A549 (cell line): ENCODE measurements around the gene HSPA8. TPM values are rescaled to one million over a fixed set of nuclear protein-coding genes. Genes with fewer than 3 reads are reported as not detected.
A peak's percentile ranks its signal among the peaks of the same experiment; 100 is the strongest.

ENCODE experiments used
- ATAC-seq, 2 experiments: fragments of 200-7000 bp in 1 of 2; fragments of >200 bp in 1 of 2; cut with Nextera tagmentation in 1 of 2; cut with Tn5 transposase in 1 of 2; 3 replicates each; pipeline versions ENCODE4 v1.8.0 to v1.9.1; 2018 to 2020; ENCODE audit warnings: mild to moderate bottlenecking in 1 of 2, moderate library complexity in 1 of 2
- CTCF ChIA-PET: fragments of 300-600 bp; sonication (Branson Sonifier 250); formaldehyde crosslinking; extraction: SDS; loops from one replicate; lab custom pipeline; 2021; ENCODE audit warnings: antibody characterized with exemption, inconsistent platforms; lab: Yijun Ruan, JAX
- POLR2A ChIA-PET: fragments of 350-600 bp; formaldehyde crosslinking; extraction: SDS; loops from one replicate; lab custom pipeline; 2021; ENCODE audit warnings: antibody characterized with exemption, inconsistent platforms; lab: Yijun Ruan, JAX
- DNase-seq, 2 experiments: peaks; one replicate each; pipeline versions ENCODE4 v3.0.0 to v3.0.0-alpha.2; 2011 to 2016; ENCODE audit warnings: low read depth in 1 of 2, low spot score in 1 of 2
- FAIRE-seq: peaks from 2 replicates; lab custom pipeline; 2011; peaks lifted over from hg19 to GRCh38; lab: Jason Lieb, UNC
- H3K27ac ChIP-seq, 2 experiments: fragments of >200 bp; sonication (Bioruptor Twin); formaldehyde crosslinking; 3 replicates each; pipeline ENCODE4 v1.5.1; 2016 to 2017
- H3K4me1 ChIP-seq: fragments of >200 bp; sonication (Bioruptor Twin); formaldehyde crosslinking; 3 replicates; pipeline ENCODE4 v1.6.1; 2016
- H3K4me2 ChIP-seq: fragments of >200 bp; sonication (Bioruptor Twin); formaldehyde crosslinking; 3 replicates; pipeline ENCODE4 v1.6.1; 2016
- H3K4me3 ChIP-seq: fragments of >200 bp; sonication (Bioruptor Twin); formaldehyde crosslinking; 3 replicates; pipeline ENCODE4 v1.5.1; 2016
- H3K9me3 ChIP-seq: fragments of >200 bp; sonication (Bioruptor Twin); formaldehyde crosslinking; 3 replicates; pipeline ENCODE4 v1.6.1; 2016
- CBX8 ChIP-seq: fragments of 200-600 bp; sonication (generic); IDR thresholded peaks from 2 replicates; pipeline ENCODE4 v1.6.1; 2016
- CEBPB ChIP-seq, 2 experiments: fragments of >200 bp in 1 of 2; sonication (Bioruptor Twin) in 1 of 2; formaldehyde crosslinking in 1 of 2; IDR thresholded peaks; 2 replicates each; pipeline ENCODE4 v1.6.1; 2012 to 2016
- CHD2 ChIP-seq: fragments of 150-350 bp; IDR thresholded peaks from 2 replicates; pipeline ENCODE4 v1.6.1; 2014; ENCODE audit warnings: low read length; ENCODE audit not compliant: partially characterized antibody
- EHMT2 ChIP-seq: fragments of 200-600 bp; sonication (generic); IDR thresholded peaks from 2 replicates; pipeline ENCODE4 v1.6.1; 2016; ENCODE audit warnings: antibody characterized with exemption, low read depth, mild to moderate bottlenecking, moderate library complexity
- EP300 ChIP-seq, 2 experiments: fragments of >200 bp; sonication (Bioruptor Twin); formaldehyde crosslinking; IDR thresholded peaks; 2 replicates in 1 of 2; 3 replicates in 1 of 2; pipeline ENCODE4 v1.6.1; 2016 to 2017
- FOSL2 ChIP-seq, 2 experiments: fragments of 450-650 bp in 1 of 2; fragments of >200 bp in 1 of 2; sonication (Bioruptor Twin) in 1 of 2; formaldehyde crosslinking; IDR thresholded peaks; 2 replicates each; pipeline versions ENCODE4 v1.5.0 to v1.6.1; 2016 to 2020; ENCODE audit warnings: mild to moderate bottlenecking in 1 of 2, moderate library complexity in 1 of 2
- HEYL ChIP-seq: fragments of 250-450 bp; sonication (Bioruptor Pico); IDR thresholded peaks from 2 replicates; pipeline ENCODE4 v1.8.0; 2021; ENCODE audit warnings: mild to moderate bottlenecking, moderate library complexity
- KDM5A ChIP-seq: fragments of 200-600 bp; sonication (generic); IDR thresholded peaks from 2 replicates; pipeline ENCODE4 v1.6.1; 2016; ENCODE audit warnings: antibody characterized with exemption, mild to moderate bottlenecking
- PHF8 ChIP-seq: fragments of 200-600 bp; sonication (generic); IDR thresholded peaks from 2 replicates; pipeline ENCODE4 v1.6.1; 2016; ENCODE audit warnings: low read depth, mild to moderate bottlenecking, antibody characterized with exemption, moderate library complexity, borderline replicate concordance
- POLR2A ChIP-seq: IDR thresholded peaks from 2 replicates; pipeline ENCODE4 v1.6.1; 2012; ENCODE audit warnings: mild to moderate bottlenecking, low read length
- RARB ChIP-seq: fragments of 250-450 bp; sonication (Bioruptor Pico); IDR thresholded peaks from 2 replicates; pipeline ENCODE4 v1.8.0; 2021; ENCODE audit warnings: mild to moderate bottlenecking, moderate library complexity
- RNF2 ChIP-seq: fragments of 200-600 bp; sonication (generic); IDR thresholded peaks from 2 replicates; pipeline ENCODE4 v1.6.1; 2016; ENCODE audit warnings: low read depth, mild to moderate bottlenecking, antibody characterized with exemption, moderate library complexity, borderline replicate concordance
- TFCP2L1 ChIP-seq: fragments of 250-450 bp; sonication (Bioruptor Pico); IDR thresholded peaks from 2 replicates; pipeline ENCODE4 v1.5.0; 2021; ENCODE audit warnings: mild to moderate bottlenecking
- ZC3H11A ChIP-seq: fragments of 450-650 bp; IDR thresholded peaks from 2 replicates; pipeline ENCODE4 v1.6.1; 2014; ENCODE audit warnings: antibody characterized with exemption, mild to moderate bottlenecking
- ZSCAN20 ChIP-seq: fragments of 250-450 bp; sonication (Bioruptor Pico); IDR thresholded peaks from 2 replicates; pipeline ENCODE4 v1.8.0; 2022; ENCODE audit warnings: mild to moderate bottlenecking, moderate library complexity
- WGBS: methylation state at CpG from one replicate; pipeline ENCODE4 v1.1.6; 2017; ENCODE audit errors: missing lambda C conversion rate; 5-methylcytosine and 5-hydroxymethylcytosine counted together
- polyA plus RNA-seq, 4 experiments: library from polyadenylated mRNA; depleted of rRNA in 3 of 4; stranded (reverse); fragments of >200 nt; fragmentation: RNase III in 1 of 4; extraction: RNeasy Plus Mini Kit Qiagen cat#74134 plus additional on column Dnase treatment in 1 of 4; gene quantifications; 2 replicates in 3 of 4; 3 replicates in 1 of 4; pipeline ENCODE4 v1.2.3, GENCODE V29; 2011 to 2017
- TF ChIP-seq, protein P1 (sequence below): fragments of 450-650 bp; IDR thresholded peaks from 2 replicates; pipeline ENCODE4 v1.6.1; 2014; ENCODE audit warnings: antibody characterized with exemption
- TF ChIP-seq, protein P2 (sequence below): fragments of >200 bp; sonication (Bioruptor Twin); formaldehyde crosslinking; IDR thresholded peaks from 2 replicates; pipeline ENCODE4 v1.6.1; 2016
- TF ChIP-seq, protein P3 (sequence below): IDR thresholded peaks from 2 replicates; pipeline ENCODE4 v1.6.1; 2012; ENCODE audit warnings: low read depth, borderline replicate concordance
- TF ChIP-seq, protein P4 (sequence below): IDR thresholded peaks from 2 replicates; pipeline ENCODE4 v1.6.1; 2012
- TF ChIP-seq, protein P5 (sequence below): fragments of 250-450 bp; sonication (Bioruptor Pico); IDR thresholded peaks from 2 replicates; pipeline ENCODE4 v1.5.0; 2021; ENCODE audit warnings: mild to moderate bottlenecking, moderate library complexity, borderline replicate concordance
- TF ChIP-seq, protein P6 (sequence below): fragments of >200 bp; sonication (Bioruptor Twin); formaldehyde crosslinking; IDR thresholded peaks from 3 replicates; pipeline ENCODE4 v1.5.1; 2016

The HSPA8 gene
- polyA plus RNA-seq, 2 of the 4 experiments (the other 2 are of a cell fraction), result 1,869 to 2,091 TPM

DNA sequence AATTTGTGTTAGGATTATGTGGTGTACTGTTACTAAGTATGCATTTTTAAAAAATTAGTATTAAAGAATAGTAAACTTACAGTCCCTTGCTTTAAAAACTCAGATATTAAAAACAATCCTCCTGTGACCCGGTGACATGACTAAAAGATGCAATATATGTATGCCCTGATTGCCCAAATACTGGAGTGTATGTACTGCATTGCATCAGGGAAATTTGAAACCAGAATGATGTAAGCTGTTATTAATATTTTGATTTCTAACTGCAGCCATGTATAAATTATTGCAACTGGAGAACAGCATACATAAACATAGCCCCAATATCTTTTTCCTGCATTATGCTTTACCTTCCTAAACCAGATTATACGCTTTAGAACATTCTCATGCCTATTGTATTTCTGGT, 3.7 kb upstream of the HSPA8 start:
- 91% methylated on average over 2 of the region's 2 CpGs for WGBS
- POLR2A ChIA-PET, result no interaction called here
- no peak for DNase-seq
- CTCF ChIA-PET, result interaction anchor here (0.6 kb wide), 1 partner anchor 183 kb away, joined by 4 read pairs; no protein-coding TSS in a partner anchor
- H3K9me3 ChIP-seq, result no peaks in the 10 kb centered on the region
- peak overlapping the region; percentile 16; the same call in 1 of the 3 replicates for H3K4me2 ChIP-seq
- H3K4me1 ChIP-seq, result peaks cover 18% of the 10 kb centered on the region
- H3K4me3 ChIP-seq, result no peak overlapping the region
- no peak for FAIRE-seq
- ATAC-seq, result no peak
- TF ChIP-seq FOSL2 (IDR thresholded peaks at IDR 0.05) (no peak), FOSL2 (CRISPR knock-in tag; IDR thresholded peaks at IDR 0.05) (no peak), ZSCAN20 (no peak), CHD2 (no peak)
- TF ChIP-seq, protein P1, sequence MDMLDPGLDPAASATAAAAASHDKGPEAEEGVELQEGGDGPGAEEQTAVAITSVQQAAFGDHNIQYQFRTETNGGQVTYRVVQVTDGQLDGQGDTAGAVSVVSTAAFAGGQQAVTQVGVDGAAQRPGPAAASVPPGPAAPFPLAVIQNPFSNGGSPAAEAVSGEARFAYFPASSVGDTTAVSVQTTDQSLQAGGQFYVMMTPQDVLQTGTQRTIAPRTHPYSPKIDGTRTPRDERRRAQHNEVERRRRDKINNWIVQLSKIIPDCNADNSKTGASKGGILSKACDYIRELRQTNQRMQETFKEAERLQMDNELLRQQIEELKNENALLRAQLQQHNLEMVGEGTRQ, result no peak
- TF ChIP-seq, all 56 proteins: peak for 0
- H3K27ac ChIP-seq, result no peak overlapping the region; a peak in 1 of 6 replicates

DNA sequence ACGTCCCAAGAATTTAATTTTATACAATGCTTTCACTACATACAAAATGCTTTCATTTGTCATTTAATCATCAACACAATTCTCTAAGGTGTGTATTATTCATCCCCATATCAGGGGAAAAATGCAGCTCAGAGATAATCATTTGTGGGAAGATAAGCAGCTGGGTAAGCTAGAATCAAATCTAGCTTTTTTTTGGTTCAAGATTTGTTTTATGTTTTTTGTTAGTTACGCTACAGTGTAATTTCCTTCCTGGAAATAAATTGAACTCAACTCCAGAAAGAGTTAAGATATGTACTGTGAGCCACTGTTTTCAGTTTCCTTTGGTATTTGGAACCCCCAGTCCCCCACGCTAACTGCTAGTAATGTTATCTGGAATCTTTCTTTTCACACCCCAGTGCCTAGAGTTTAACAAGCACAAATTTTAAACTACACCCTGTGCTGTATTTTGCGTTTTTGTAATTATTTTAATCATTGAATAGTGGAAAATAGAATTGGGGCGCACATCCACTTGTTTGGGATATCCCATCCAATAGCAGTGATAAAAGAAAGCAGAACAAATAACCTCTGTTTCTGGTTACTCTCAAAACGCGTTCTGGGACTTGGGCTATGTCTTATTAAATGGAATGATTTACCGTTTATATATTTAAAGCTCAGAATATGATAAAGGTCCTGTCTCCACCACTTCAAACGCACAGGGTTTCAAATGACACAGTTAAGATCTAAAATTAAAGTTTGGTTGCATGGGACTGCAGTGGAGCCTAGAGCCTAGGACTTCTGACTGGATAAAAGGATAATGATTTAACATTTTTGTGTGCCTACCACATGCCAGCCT, 2.1 kb upstream of the HSPA8 start:
- TF ChIP-seq KDM5A (no peak), CEBPB (IDR thresholded peaks at IDR 0.05) (no peak), RNF2 (no peak), TFCP2L1 (CRISPR knock-in tag) (no peak), POLR2A (no peak), HEYL (CRISPR knock-in tag) (no peak), ZC3H11A (no peak), EHMT2 (no peak), RARB (CRISPR knock-in tag) (no peak), CBX8 (no peak), EP300 (IDR thresholded peaks at IDR 0.05) (no peak), PHF8 (no peak)
- TF ChIP-seq, protein P2, sequence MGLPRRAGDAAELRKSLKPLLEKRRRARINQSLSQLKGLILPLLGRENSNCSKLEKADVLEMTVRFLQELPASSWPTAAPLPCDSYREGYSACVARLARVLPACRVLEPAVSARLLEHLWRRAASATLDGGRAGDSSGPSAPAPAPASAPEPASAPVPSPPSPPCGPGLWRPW, result no peak
- TF ChIP-seq, protein P3, sequence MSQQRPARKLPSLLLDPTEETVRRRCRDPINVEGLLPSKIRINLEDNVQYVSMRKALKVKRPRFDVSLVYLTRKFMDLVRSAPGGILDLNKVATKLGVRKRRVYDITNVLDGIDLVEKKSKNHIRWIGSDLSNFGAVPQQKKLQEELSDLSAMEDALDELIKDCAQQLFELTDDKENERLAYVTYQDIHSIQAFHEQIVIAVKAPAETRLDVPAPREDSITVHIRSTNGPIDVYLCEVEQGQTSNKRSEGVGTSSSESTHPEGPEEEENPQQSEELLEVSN, result no peak
- TF ChIP-seq, protein P4, sequence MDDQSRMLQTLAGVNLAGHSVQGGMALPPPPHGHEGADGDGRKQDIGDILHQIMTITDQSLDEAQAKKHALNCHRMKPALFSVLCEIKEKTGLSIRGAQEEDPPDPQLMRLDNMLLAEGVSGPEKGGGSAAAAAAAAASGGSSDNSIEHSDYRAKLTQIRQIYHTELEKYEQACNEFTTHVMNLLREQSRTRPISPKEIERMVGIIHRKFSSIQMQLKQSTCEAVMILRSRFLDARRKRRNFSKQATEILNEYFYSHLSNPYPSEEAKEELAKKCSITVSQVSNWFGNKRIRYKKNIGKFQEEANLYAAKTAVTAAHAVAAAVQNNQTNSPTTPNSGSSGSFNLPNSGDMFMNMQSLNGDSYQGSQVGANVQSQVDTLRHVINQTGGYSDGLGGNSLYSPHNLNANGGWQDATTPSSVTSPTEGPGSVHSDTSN, result no peak
- TF ChIP-seq, protein P5, sequence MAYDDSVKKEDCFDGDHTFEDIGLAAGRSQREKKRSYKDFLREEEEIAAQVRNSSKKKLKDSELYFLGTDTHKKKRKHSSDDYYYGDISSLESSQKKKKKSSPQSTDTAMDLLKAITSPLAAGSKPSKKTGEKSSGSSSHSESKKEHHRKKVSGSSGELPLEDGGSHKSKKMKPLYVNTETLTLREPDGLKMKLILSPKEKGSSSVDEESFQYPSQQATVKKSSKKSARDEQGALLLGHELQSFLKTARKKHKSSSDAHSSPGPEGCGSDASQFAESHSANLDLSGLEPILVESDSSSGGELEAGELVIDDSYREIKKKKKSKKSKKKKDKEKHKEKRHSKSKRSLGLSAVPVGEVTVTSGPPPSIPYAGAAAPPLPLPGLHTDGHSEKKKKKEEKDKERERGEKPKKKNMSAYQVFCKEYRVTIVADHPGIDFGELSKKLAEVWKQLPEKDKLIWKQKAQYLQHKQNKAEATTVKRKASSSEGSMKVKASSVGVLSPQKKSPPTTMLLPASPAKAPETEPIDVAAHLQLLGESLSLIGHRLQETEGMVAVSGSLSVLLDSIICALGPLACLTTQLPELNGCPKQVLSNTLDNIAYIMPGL (CRISPR knock-in tag), result no peak
- TF ChIP-seq, protein P6, sequence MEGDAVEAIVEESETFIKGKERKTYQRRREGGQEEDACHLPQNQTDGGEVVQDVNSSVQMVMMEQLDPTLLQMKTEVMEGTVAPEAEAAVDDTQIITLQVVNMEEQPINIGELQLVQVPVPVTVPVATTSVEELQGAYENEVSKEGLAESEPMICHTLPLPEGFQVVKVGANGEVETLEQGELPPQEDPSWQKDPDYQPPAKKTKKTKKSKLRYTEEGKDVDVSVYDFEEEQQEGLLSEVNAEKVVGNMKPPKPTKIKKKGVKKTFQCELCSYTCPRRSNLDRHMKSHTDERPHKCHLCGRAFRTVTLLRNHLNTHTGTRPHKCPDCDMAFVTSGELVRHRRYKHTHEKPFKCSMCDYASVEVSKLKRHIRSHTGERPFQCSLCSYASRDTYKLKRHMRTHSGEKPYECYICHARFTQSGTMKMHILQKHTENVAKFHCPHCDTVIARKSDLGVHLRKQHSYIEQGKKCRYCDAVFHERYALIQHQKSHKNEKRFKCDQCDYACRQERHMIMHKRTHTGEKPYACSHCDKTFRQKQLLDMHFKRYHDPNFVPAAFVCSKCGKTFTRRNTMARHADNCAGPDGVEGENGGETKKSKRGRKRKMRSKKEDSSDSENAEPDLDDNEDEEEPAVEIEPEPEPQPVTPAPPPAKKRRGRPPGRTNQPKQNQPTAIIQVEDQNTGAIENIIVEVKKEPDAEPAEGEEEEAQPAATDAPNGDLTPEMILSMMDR, result no peak
- POLR2A ChIA-PET, result interaction anchor here (0.5 kb wide), 2 partner anchors 10 to 207 kb away, joined by 4 read pairs; no protein-coding TSS in a partner anchor
- CTCF ChIA-PET, result interaction anchor here (0.6 kb wide), 1 partner anchor 299 kb away, joined by 4 read pairs; no protein-coding TSS in a partner anchor
- peak overlapping the region; percentile 79 for H3K4me2 ChIP-seq
- no peak for DNase-seq
- H3K9me3 ChIP-seq, result no peaks in the 10 kb centered on the region
- peak overlapping the region; percentile 98 for H3K4me3 ChIP-seq
- H3K27ac ChIP-seq, result peak overlapping the region; percentile 98 to 100
- no peak for FAIRE-seq
- ATAC-seq, result no peak
- peaks cover 22% of the 10 kb centered on the region for H3K4me1 ChIP-seq
- whole genome bisulfite sequencing, result 78% methylated on average over 9 of the region's 9 CpGs
